ENCODE measurements around the gene CCDC167.

DNA sequence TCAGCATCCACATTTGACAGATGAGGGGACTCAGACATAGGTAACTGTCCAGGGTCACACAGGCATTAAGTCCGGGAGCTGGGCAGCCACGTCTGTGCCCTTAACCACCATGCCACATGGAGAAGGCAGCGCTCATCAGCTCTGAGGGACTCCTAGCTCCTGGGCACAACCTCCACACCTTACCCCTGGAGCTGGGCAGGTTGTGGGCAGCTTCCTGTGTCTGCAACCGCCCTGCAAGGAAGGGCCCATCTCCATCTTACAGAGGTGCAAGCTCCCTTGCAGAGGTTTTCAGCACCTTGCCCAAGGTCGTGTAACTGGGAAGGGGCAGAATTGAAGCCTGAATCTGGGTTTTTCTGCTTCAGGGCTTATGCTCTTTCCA is 7.9 kb downstream of the CCDC167 start:
- TF ChIP-seq, protein P1, sequence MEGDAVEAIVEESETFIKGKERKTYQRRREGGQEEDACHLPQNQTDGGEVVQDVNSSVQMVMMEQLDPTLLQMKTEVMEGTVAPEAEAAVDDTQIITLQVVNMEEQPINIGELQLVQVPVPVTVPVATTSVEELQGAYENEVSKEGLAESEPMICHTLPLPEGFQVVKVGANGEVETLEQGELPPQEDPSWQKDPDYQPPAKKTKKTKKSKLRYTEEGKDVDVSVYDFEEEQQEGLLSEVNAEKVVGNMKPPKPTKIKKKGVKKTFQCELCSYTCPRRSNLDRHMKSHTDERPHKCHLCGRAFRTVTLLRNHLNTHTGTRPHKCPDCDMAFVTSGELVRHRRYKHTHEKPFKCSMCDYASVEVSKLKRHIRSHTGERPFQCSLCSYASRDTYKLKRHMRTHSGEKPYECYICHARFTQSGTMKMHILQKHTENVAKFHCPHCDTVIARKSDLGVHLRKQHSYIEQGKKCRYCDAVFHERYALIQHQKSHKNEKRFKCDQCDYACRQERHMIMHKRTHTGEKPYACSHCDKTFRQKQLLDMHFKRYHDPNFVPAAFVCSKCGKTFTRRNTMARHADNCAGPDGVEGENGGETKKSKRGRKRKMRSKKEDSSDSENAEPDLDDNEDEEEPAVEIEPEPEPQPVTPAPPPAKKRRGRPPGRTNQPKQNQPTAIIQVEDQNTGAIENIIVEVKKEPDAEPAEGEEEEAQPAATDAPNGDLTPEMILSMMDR (IDR thresholded peaks at IDR 0.05 in 8 of 11, conservative IDR thresholded peaks at IDR 0.05 in 3 of 11): no peak
- TF ChIP-seq POLR2A (IDR thresholded peaks at IDR 0.05): no peak
